Measurements from ENCODE around the gene ARL8A. TPM values are rescaled to one million over a fixed set of nuclear protein-coding genes. Genes with fewer than 3 reads are reported as not detected.

Gene ARL8A
- polyA plus RNA-seq, 1 donor (not counting 4 experiments of a cell fraction or from before 2014, with no cell fraction given): 58.6 TPM

GRCh38 chr1:202157945-202158344, 13.4 kb upstream of the ARL8A start:
- H3K4me1 ChIP-seq (ENCODE audit: control insufficient read depth, extremely low read depth, insufficient read depth, low read length): no peaks in the 10 kb centered on the region
- H3K9ac ChIP-seq (ENCODE audit: control insufficient read depth, extremely low read depth, insufficient read depth, low read length): no peak overlapping the region
- H3K4me2 ChIP-seq (ENCODE audit: control insufficient read depth, extremely low read depth, insufficient read depth, low read depth, low read length): no peak overlapping the region
- H3K27ac ChIP-seq (ENCODE audit: control insufficient read depth, insufficient read depth, low read length): no peak overlapping the region
- no peak overlapping the region for H3K4me3 ChIP-seq (ENCODE audit: control insufficient read depth in 2 of 3, extremely low read depth in 1 of 3, insufficient read depth in 2 of 3, low read depth in 1 of 3, low read length in 3 of 3)
- no peaks in the 10 kb centered on the region for H3K9me3 ChIP-seq (ENCODE audit: control insufficient read depth, low read depth, low read length)
- H3K79me2 ChIP-seq (ENCODE audit: control insufficient read depth, insufficient read depth, low read length): no peaks in the 10 kb centered on the region
- H2AFZ ChIP-seq (ENCODE audit: control insufficient read depth, low read length): no peak overlapping the region
- H4K20me1 ChIP-seq (ENCODE audit: control insufficient read depth, extremely low read depth, insufficient read depth, low read length): no peaks in the 10 kb centered on the region
- H3K27me3 ChIP-seq (ENCODE audit: control insufficient read depth, extremely low read depth, insufficient read depth, low read length): no peaks in the 10 kb centered on the region
- TF ChIP-seq EZH2 (IDR thresholded peaks at IDR 0.05; ENCODE audit: low read length): no peak
- no peak for TF ChIP-seq CTCF (optimal IDR thresholded peaks at IDR 0.05 in 1 of 3, IDR thresholded peaks at IDR 0.05 in 1 of 3, conservative IDR thresholded peaks at IDR 0.05 in 1 of 3; ENCODE audit: extremely low read depth in 1 of 3, insufficient read depth in 2 of 3, low read length in 3 of 3)
- H3K36me3 ChIP-seq (ENCODE audit: control insufficient read depth in 2 of 2, extremely low read depth in 1 of 2, insufficient read depth in 2 of 2, low read length in 2 of 2): no peaks in the 10 kb centered on the region
- FAIRE-seq (no peak), DNase-seq (ENCODE audit: low read depth, low spot score) (no peak)
- H3K9me1 ChIP-seq (ENCODE audit: control insufficient read depth, extremely low read depth, insufficient read depth, low read length): no peaks in the 10 kb centered on the region
- dilution Hi-C loops (cut with MboI; ENCODE audit: extremely low pct_ligation_motif_present, low sequenced_read_pairs): no loop called here

DNA sequence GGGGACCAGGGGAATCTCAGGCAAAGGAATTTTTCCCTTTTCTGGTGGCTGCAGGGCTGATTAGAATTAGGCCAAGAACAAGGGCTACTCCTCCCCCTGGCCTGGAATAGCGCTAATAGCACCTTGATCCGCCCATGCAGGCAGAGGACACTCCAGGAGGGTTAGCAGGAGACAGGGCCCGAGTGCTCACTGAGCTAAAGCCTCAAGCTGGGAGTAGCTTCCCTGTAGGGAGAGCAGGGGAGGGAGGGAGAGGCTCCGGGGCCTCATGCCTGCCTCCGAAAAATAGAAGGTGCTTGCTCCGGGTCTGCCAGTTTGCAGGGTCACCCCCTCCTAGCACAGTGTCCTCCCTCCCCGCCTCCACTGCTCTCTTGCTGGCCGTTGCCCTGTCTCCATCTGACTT, 12.1 kb upstream of the ARL8A start:
- no peak for FAIRE-seq
- dilution Hi-C loops (cut with MboI; ENCODE audit: extremely low pct_ligation_motif_present, low sequenced_read_pairs): no loop called here

More for the DNA sequence above, 12.1 kb upstream of the ARL8A start:
- Histone ChIP-seq H4K20me1 (ENCODE audit: control insufficient read depth, extremely low read depth, insufficient read depth, low read length) (no peaks in the 10 kb centered on the region), H3K27ac (ENCODE audit: control insufficient read depth, insufficient read depth, low read length) (no peak overlapping the region), H3K79me2 (ENCODE audit: control insufficient read depth, insufficient read depth, low read length) (no peaks in the 10 kb centered on the region), H3K9me1 (ENCODE audit: control insufficient read depth, extremely low read depth, insufficient read depth, low read length) (no peaks in the 10 kb centered on the region), H3K4me3 (ENCODE audit: control insufficient read depth in 2 of 3, extremely low read depth in 1 of 3, insufficient read depth in 2 of 3, low read depth in 1 of 3, low read length in 3 of 3) (no peak overlapping the region), H3K4me2 (ENCODE audit: control insufficient read depth, extremely low read depth, insufficient read depth, low read depth, low read length) (no peak overlapping the region), H3K9me3 (ENCODE audit: control insufficient read depth, low read depth, low read length) (no peaks in the 10 kb centered on the region), H3K4me1 (ENCODE audit: control insufficient read depth, extremely low read depth, insufficient read depth, low read length) (no peaks in the 10 kb centered on the region), H2AFZ (ENCODE audit: control insufficient read depth, low read length) (no peak overlapping the region), H3K36me3 (ENCODE audit: control insufficient read depth in 2 of 2, extremely low read depth in 1 of 2, insufficient read depth in 2 of 2, low read length in 2 of 2) (no peaks in the 10 kb centered on the region), H3K9ac (ENCODE audit: control insufficient read depth, extremely low read depth, insufficient read depth, low read length) (no peak overlapping the region), H3K27me3 (ENCODE audit: control insufficient read depth, extremely low read depth, insufficient read depth, low read length) (no peaks in the 10 kb centered on the region)
- DNase-seq (ENCODE audit: low read depth, low spot score): no peak
- TF ChIP-seq EZH2 (IDR thresholded peaks at IDR 0.05; ENCODE audit: low read length): no peak
- TF ChIP-seq CTCF (optimal IDR thresholded peaks at IDR 0.05 in 1 of 3, IDR thresholded peaks at IDR 0.05 in 1 of 3, conservative IDR thresholded peaks at IDR 0.05 in 1 of 3; ENCODE audit: extremely low read depth in 1 of 3, insufficient read depth in 2 of 3, low read length in 3 of 3): no peak
